Ovary (tissue), 10 donors: ENCODE data around the gene RFX8. TPM values are rescaled to one million over a fixed set of nuclear protein-coding genes. Genes with fewer than 3 reads are reported as not detected.

Source experiments
- DNase-seq, 5 donors: peaks; one replicate each; pipeline ENCODE4 v3.0.0-alpha.2; 2019 to 2020
- H3K27ac ChIP-seq, 2 donors: fragments of 200-600 bp; one replicate each; pipeline versions ENCODE4 v1.5.1 to v1.8.0; 2019 to 2022
- H3K27me3 ChIP-seq: fragments of 200-600 bp; one replicate; pipeline ENCODE4 v1.8.0; 2022
- H3K36me3 ChIP-seq: fragments of 200-600 bp; sonication (generic); one replicate; pipeline ENCODE4 v1.5.1; 2019
- H3K4me1 ChIP-seq: one replicate; pipeline ENCODE4 v1.8.1; 2013; ENCODE audit warnings: mild to moderate bottlenecking, moderate library complexity; ENCODE audit not compliant: insufficient read depth
- H3K4me3 ChIP-seq: fragments of 200-600 bp; sonication (generic); one replicate; pipeline ENCODE4 v1.5.1; 2017
- H3K9me3 ChIP-seq, 2 donors: fragments of 200-600 bp in 1 of 2; sonication (generic) in 1 of 2; one replicate each; pipeline versions ENCODE4 v1.5.1 to v1.8.1; 2013 to 2019; ENCODE audit warnings: mild to moderate bottlenecking in 1 of 2, moderate library complexity in 1 of 2
- EP300 ChIP-seq: sonication (generic); formaldehyde crosslinking; IDR thresholded peaks from one replicate; pipeline ENCODE4 v1.6.1; 2017; ENCODE audit warnings: antibody characterized with exemption
- POLR2A ChIP-seq: fragments of 450-650 bp; IDR thresholded peaks from one replicate; pipeline ENCODE4 v1.6.1; 2017; ENCODE audit warnings: antibody characterized with exemption, mild to moderate bottlenecking, moderate library complexity
- WGBS, 3 donors: extraction: QIAGEN DNeasy Blood & Tissue Kit in 1 of 3; methylation state at CpG; one replicate each; pipeline versions ENCODE4 v1.1.5 to v1.1.7; 2013 to 2017; 5-methylcytosine and 5-hydroxymethylcytosine counted together
- intact Hi-C, 4 donors: fragments of 100-400 bp; cut with DNase I; formaldehyde crosslinking; loops; one replicate each; pipeline versions ENCODE4 v1.11.0 to v1.15.1; 2022 to 2023
- long read RNA-seq, 3 donors: library from polyadenylated mRNA in 2 of 3; unstranded in 2 of 3; transcript quantifications; one replicate each; pipeline ENCODE4 v2.0.0 and lab custom pipeline, GENCODE V29; 2021 to 2026
- polyA plus RNA-seq, 2 donors: library from polyadenylated mRNA; stranded (reverse); fragments of 200-250 nt in 1 of 2; fragments of 350-450 nt in 1 of 2; fragmentation: Illumina TruSeq in 1 of 2; extraction: RNeasy Lipid Tissue Mini Kit (QIAGEN cat#74804) in 1 of 2; gene quantifications; one replicate each; pipeline ENCODE4 v1.2.3, GENCODE V29; 2013 to 2014
- total RNA-seq, 7 donors: library from RNA; depleted of rRNA in 2 of 7; stranded (reverse); fragments of >200 nt in 2 of 7; fragmentation: NEBNext Ultra II Directional in 3 of 7; extraction: Animal tissue kit (Norgen Biotek cat#: 25700) in 3 of 7; gene quantifications; one replicate each; pipeline versions ENCODE4 v1.1.0 to v1.2.4, GENCODE V29; 2016 to 2023
- TF ChIP-seq, protein P1 (sequence below), 3 donors: fragments of 450-650 bp in 2 of 3; fragments of 200-600 bp in 1 of 3; IDR thresholded peaks; one replicate each; pipeline versions ENCODE4 v1.5.1 to v1.8.0; 2016 to 2022; ENCODE audit warnings: antibody characterized with exemption in 3 of 3, mild to moderate bottlenecking in 1 of 3
- donor health status: DM: no; HTN: no; CAD: no; lungs with moderate emphysema.
- donor health status: DM: no; HTN: no; CAD: no.
- donor health status: Bipolar disorder and iron deficiency.
- donor health status: DM: yes; HTN: yes; CAD: no.
- donor health status: DM: no; HTN: no; CAD: no.
- donor health status: DM: yes; HTN: yes; CAD: no.

Gene RFX8
- total RNA-seq (1 to 10 TPM in 1 of 7 donors, under 1 TPM in 6; 0.32 to 1.7 (median 0.38) TPM), polyA plus RNA-seq (under 1 TPM; 0.05 to 0.70 TPM)
- long read RNA-seq, donor 1, partial matches to known transcripts = 0 of 1 reads
- long read RNA-seq, donor 1, other reads (novel, unspliced or antisense) = 1 of 1 reads
- long read RNA-seq, donor 2 = 0 reads
- long read RNA-seq, donor 3, partial matches to known transcripts = 0 of 1 reads
- long read RNA-seq, donor 3, other reads (novel, unspliced or antisense) = 1 of 1 reads

DNA sequence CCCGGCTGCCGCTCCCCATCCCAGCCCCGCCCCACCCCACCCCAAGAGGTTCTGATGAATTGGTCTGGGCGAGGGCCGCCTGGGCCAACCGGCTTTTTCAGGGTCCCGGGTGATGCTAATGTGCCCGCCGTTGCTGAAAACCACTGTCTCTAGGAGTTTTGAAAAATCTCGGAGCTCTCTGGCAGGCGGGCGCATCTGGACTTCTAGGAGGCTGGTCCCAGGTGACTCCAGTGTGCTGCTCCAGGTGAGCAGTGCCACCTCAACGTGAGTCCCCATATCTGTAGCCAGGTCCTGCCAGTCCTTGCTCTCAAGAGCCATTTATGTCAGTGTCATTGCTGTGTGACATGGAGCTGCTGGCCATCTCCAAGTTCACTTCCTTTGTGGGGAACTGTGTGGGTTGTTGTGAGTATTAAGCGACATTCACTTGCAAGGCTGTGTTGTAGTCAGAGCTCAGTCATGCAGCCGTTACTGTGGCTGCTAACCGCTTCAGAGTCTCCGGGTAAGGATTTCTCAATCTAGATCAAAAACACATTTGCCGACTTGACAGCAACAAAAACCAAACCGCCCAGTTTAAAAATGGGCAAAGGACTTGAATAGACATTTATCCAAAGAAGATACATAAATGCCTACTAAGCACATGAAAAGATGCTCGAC lies at the start of gene RFX8:
Gene RFX8, minus strand, starts transcription at position 382 of the 654 bp plus-strand sequence. CDS start 8,264 bp downstream, outside the sequence.
- Histone ChIP-seq H3K9me3 (no peaks in the 10 kb centered on the region), H3K36me3 (no peaks in the 10 kb centered on the region), H3K27me3 (no peaks in the 10 kb centered on the region), H3K4me3 (peak within 1 kb of the TSS; percentile 33), H3K4me1 (peaks cover 1% of the 10 kb centered on the region), H3K27ac (peak within 1 kb of the TSS; percentile 9 to 87)
- 57 to 60% (median 59%) methylated on average over 20 of the region's 20 CpGs for WGBS, 3 donors
- DNase-seq = peak in 1 of 5 donors; percentile 41
- TF ChIP-seq, protein P1, sequence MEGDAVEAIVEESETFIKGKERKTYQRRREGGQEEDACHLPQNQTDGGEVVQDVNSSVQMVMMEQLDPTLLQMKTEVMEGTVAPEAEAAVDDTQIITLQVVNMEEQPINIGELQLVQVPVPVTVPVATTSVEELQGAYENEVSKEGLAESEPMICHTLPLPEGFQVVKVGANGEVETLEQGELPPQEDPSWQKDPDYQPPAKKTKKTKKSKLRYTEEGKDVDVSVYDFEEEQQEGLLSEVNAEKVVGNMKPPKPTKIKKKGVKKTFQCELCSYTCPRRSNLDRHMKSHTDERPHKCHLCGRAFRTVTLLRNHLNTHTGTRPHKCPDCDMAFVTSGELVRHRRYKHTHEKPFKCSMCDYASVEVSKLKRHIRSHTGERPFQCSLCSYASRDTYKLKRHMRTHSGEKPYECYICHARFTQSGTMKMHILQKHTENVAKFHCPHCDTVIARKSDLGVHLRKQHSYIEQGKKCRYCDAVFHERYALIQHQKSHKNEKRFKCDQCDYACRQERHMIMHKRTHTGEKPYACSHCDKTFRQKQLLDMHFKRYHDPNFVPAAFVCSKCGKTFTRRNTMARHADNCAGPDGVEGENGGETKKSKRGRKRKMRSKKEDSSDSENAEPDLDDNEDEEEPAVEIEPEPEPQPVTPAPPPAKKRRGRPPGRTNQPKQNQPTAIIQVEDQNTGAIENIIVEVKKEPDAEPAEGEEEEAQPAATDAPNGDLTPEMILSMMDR (IDR thresholded peaks at IDR 0.05) = no peak
- TF ChIP-seq POLR2A = no peak
- TF ChIP-seq EP300 = no peak
- intact Hi-C loops = no loop called here

GRCh38 chr2:101521487-101521886 lies 46.6 kb upstream of the RFX8 start:
- intact Hi-C loops = no loop called here
- no peak for DNase-seq
- no peaks in the 10 kb centered on the region for H3K36me3 ChIP-seq
- H3K4me1 ChIP-seq = peaks cover 3% of the 10 kb centered on the region
- 66 to 85% (median 77%) methylated on average over 8 of the region's 8 CpGs for WGBS, 3 donors
- H3K4me3 ChIP-seq = no peak overlapping the region
- H3K9me3 ChIP-seq = no peaks in the 10 kb centered on the region
- H3K27ac ChIP-seq = no peak overlapping the region
- TF ChIP-seq EP300 = no peak
- no peaks in the 10 kb centered on the region for H3K27me3 ChIP-seq

DNA sequence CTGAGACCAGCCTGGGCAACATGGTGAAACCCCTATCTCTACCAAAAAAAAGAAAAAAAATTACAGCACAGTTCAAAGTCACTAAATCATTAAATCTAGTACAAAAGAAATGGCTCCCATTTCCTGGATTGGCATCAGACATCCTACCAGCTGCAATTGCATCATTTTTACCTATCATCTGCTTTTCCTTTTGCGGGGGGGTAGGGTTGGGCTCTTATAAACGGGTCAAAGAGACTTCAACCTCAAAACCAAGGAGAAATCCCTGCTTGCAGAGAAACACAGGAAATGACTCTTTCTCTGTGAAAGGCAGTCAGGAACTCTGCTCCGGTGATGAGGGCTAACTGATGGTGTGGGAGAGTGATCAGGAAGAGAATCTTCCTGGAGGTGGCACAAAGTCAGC lies 45.3 kb upstream of the RFX8 start:
- H3K4me1 ChIP-seq = peaks cover 3% of the 10 kb centered on the region
- no peak overlapping the region for H3K27ac ChIP-seq
- intact Hi-C loops = no loop called here
- DNase-seq = no peak
- WGBS, 3 donors = 47 to 61% (median 57%) methylated on average over 3 of the region's 3 CpGs
- no peaks in the 10 kb centered on the region for H3K9me3 ChIP-seq
- H3K36me3 ChIP-seq = no peaks in the 10 kb centered on the region
- H3K27me3 ChIP-seq = no peaks in the 10 kb centered on the region
- no peak for TF ChIP-seq POLR2A
- no peak overlapping the region for H3K4me3 ChIP-seq

DNA sequence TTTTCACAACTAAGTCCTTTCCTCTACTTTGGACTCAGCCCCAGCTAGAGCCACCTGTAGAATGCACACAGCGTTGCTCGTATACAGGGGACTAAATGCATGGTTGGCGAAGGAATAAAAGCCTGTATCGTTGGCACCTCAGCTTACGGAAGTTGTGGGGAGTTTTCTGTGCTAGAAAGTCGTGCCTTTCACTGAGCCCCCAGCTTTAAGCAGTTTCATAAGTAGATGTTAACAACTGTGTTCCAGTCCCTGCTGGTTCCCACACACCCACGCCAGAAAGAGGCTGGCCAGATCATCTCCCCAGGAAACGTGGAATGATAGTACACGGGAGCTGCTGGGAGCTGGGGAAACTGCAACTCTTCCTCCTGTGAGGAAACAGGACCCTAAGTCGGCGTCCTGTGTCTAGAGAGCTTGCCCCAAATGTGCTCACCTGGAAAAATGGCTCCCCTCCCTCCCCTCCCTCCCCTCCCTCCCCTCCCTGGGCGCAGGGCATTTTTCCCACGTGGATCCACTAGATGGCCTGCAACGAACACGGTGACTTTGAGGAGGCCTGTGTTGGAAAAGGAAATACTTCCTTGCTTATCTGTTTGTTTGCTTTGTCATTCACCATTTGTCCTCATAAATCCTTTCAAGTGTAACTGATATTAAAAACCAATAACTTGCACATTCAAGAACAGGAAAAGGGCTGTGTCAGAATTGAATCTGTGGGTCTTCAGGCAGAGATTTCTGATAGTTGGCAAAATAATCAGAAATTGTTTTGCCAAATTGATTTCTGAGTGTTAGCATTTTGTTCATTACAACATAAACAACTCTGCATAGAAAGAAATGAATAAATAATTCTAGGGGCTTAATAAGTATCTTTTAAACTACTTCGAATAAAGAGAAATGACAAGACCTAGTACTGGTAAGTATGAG lies 43.9 kb upstream of the RFX8 start:
- peak; percentile 35 to 52 (median 47) for DNase-seq
- H3K4me1 ChIP-seq = peaks cover 3% of the 10 kb centered on the region
- H3K4me3 ChIP-seq = no peak overlapping the region
- peak overlapping the region; percentile 26 to 55 for H3K27ac ChIP-seq
- intact Hi-C loops = loop anchor here in 3 of 4 donors (5.0 to 10.0 kb wide), 4 partner anchors 74 to 326 kb away; no protein-coding TSS in a partner anchor
- H3K27me3 ChIP-seq = no peaks in the 10 kb centered on the region
- no peaks in the 10 kb centered on the region for H3K36me3 ChIP-seq
- no peaks in the 10 kb centered on the region for H3K9me3 ChIP-seq
- TF ChIP-seq, protein P1 (IDR thresholded peaks at IDR 0.05) = peak in 1 of 3 donors; percentile 7
- no peak for TF ChIP-seq EP300
- WGBS, 3 donors = 18 to 24% (median 22%) methylated on average over 16 of the region's 16 CpGs

- H3K36me3 ChIP-seq = no peaks in the 10 kb centered on the region
- DNase-seq = no peak
- peaks cover 3% of the 10 kb centered on the region for H3K4me1 ChIP-seq
- intact Hi-C loops = loop anchor here in 3 of 4 donors (5.0 to 10.0 kb wide), 4 partner anchors 73 to 327 kb away; no protein-coding TSS in a partner anchor
- TF ChIP-seq POLR2A (no peak), EP300 (no peak)
- TF ChIP-seq, protein P1 (IDR thresholded peaks at IDR 0.05) = no peak
- H3K9me3 ChIP-seq = no peaks in the 10 kb centered on the region
- no peaks in the 10 kb centered on the region for H3K27me3 ChIP-seq
- no peak overlapping the region for H3K4me3 ChIP-seq
- H3K27ac ChIP-seq = peak overlapping the region in 1 of 2 donors; percentile 8
Measured at GRCh38 chr2:101517758-101518271, 42.9 kb upstream of the RFX8 start.
